ENCODE measurements around the gene KRT33A. TPM values are rescaled to one million over a fixed set of nuclear protein-coding genes. Genes with fewer than 3 reads are reported as not detected.

Gene KRT33A
- total and polyA plus RNA-seq, 2 of the 8 experiments (the other 6 are each of a cell fraction or from before 2014, with no cell fraction given) = not detected

DNA sequence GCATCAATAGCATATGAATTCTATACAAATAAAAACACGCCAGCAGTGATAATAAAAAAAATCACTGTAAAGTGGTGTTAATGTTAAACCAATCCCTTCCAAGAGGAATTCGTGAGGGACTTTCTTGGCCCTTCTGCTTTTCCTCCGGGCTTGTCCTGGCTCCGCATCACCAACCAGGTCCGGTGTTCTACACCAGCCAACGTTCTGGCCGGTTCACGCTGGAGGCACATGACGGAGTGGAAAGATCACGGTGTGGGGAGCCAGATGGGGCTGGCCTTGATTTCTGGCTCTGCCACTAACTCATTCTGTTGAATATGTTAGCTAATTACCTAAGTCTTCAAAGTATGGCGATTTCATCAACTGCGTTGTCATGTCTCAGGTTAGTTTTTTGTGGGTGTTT is 46.5 kb downstream of the KRT33A start:
- FAIRE-seq = no peak
- 85% methylated on average over 12 of the region's 12 CpGs; no CpG with 5 or more reads in 1 of the 2 experiments for WGBS, 2 experiments (ENCODE audit: extremely low coverage in 1 of 2, insufficient coverage in 1 of 2, insufficient read length in 1 of 2, insufficient replicate concordance in 2 of 2, low coverage in 1 of 2, low lambda C conversion rate in 2 of 2, missing lambda C conversion rate in 1 of 2)
- CTCF ChIA-PET (ENCODE audit: partially characterized antibody) = interaction anchor here (1.3 kb wide), 1 partner anchor 18 kb away, joined by 4 read pairs; no protein-coding TSS in a partner anchor

More for the DNA sequence above, 46.5 kb downstream of the KRT33A start:
- Histone ChIP-seq H2BK20ac (ENCODE audit: low read length) (no peak overlapping the region), H3K4me1 (replicated peaks in 1 of 4; ENCODE audit: control insufficient read depth in 3 of 4, insufficient read depth in 4 of 4, low read length in 3 of 4) (no peaks in the 10 kb centered on the region; a peak in 2 of 7 replicates), H4K20me1 (replicated peaks in 1 of 2; ENCODE audit: control insufficient read depth in 1 of 2, insufficient read depth in 2 of 2, low read length in 2 of 2) (no peaks in the 10 kb centered on the region), H3K4ac (replicated peaks; ENCODE audit: insufficient read length, low read depth, low read length) (no peak overlapping the region), H3K27ac (ENCODE audit: low read depth, low read length) (no peak overlapping the region), H2BK12ac (ENCODE audit: low read depth, low read length) (no peak overlapping the region), H3K4me2 (ENCODE audit: insufficient read depth in 1 of 2, low read depth in 2 of 2, low read length in 2 of 2) (no peak overlapping the region), H2BK15ac (ENCODE audit: low read length) (no peak overlapping the region), H3K18ac (ENCODE audit: extremely low read depth, low read length) (no peak overlapping the region), H4K91ac (replicated peaks; ENCODE audit: insufficient read length, low read length) (no peak overlapping the region), H3K79me2 (ENCODE audit: control insufficient read depth in 1 of 2, insufficient read depth in 2 of 2, low read length in 2 of 2) (no peaks in the 10 kb centered on the region), H3K23me2 (ENCODE audit: low read depth, low read length) (no peaks in the 10 kb centered on the region; the same call in 1 of the 2 replicates), H2BK120ac (replicated peaks; ENCODE audit: low read depth, low read length) (no peak overlapping the region), H2AFZ (ENCODE audit: low read length) (no peak overlapping the region), H3K56ac (replicated peaks; ENCODE audit: insufficient read length, low read depth, low read length) (no peak overlapping the region), H4K5ac (ENCODE audit: insufficient read length, low read depth, low read length) (no peak overlapping the region), H3K36me3 (ENCODE audit: control insufficient read depth in 2 of 4, insufficient read depth in 4 of 4, low read length in 3 of 4) (no peaks in the 10 kb centered on the region), H4K8ac (ENCODE audit: extremely low read depth, insufficient read depth, low read length) (no peak overlapping the region), H3K79me1 (ENCODE audit: low read depth, low read length) (no peaks in the 10 kb centered on the region), H3K27me3 (replicated peaks in 1 of 4; ENCODE audit: control insufficient read depth in 3 of 4, extremely low read depth in 1 of 4, insufficient read depth in 3 of 4, low read length in 3 of 4) (no peaks in the 10 kb centered on the region; a peak in 2 of 7 replicates), H2AK5ac (ENCODE audit: low read depth, low read length) (no peak overlapping the region), H3K9ac (replicated peaks in 1 of 4; ENCODE audit: extremely low read depth in 1 of 4, low read depth in 3 of 4, low read length in 3 of 4) (no peak overlapping the region), H3K4me3 (ENCODE audit: extremely low read depth in 1 of 4, insufficient read depth in 2 of 4, low read depth in 3 of 4, low read length in 4 of 4) (no peak overlapping the region), H3K9me3 (ENCODE audit: insufficient read depth in 2 of 2, low read depth in 1 of 2, low read length in 1 of 2) (no peaks in the 10 kb centered on the region), H3K14ac (ENCODE audit: insufficient read length) (no peak overlapping the region), H2BK5ac (ENCODE audit: low read depth, low read length) (no peak overlapping the region), H3K23ac (ENCODE audit: insufficient read length) (no peak overlapping the region)
- POLR2A ChIA-PET (ENCODE audit: partially characterized antibody) = no interaction called here
- DNase-seq (ENCODE audit: low read depth in 1 of 2, low spot score in 2 of 2) = no peak
- no peak for TF ChIP-seq CHD1 (IDR thresholded peaks at IDR 0.05; ENCODE audit: low read depth, low read length)
- TF ChIP-seq SP1 (IDR thresholded peaks at IDR 0.05; ENCODE audit: low read depth, low read length) = no peak
- TF ChIP-seq CEBPB (IDR thresholded peaks at IDR 0.05; ENCODE audit: low read depth, low read length) = no peak
- no peak for TF ChIP-seq BACH1 (IDR thresholded peaks at IDR 0.05; ENCODE audit: low read length)
- TF ChIP-seq TAF1 (IDR thresholded peaks at IDR 0.05; ENCODE audit: low read depth, low read length) = no peak
- TF ChIP-seq MAX (IDR thresholded peaks at IDR 0.05) = no peak
- no peak for TF ChIP-seq ZNF274 (IDR thresholded peaks at IDR 0.05; ENCODE audit: borderline replicate concordance, extremely low read depth, low read length)
- TF ChIP-seq, protein P1, sequence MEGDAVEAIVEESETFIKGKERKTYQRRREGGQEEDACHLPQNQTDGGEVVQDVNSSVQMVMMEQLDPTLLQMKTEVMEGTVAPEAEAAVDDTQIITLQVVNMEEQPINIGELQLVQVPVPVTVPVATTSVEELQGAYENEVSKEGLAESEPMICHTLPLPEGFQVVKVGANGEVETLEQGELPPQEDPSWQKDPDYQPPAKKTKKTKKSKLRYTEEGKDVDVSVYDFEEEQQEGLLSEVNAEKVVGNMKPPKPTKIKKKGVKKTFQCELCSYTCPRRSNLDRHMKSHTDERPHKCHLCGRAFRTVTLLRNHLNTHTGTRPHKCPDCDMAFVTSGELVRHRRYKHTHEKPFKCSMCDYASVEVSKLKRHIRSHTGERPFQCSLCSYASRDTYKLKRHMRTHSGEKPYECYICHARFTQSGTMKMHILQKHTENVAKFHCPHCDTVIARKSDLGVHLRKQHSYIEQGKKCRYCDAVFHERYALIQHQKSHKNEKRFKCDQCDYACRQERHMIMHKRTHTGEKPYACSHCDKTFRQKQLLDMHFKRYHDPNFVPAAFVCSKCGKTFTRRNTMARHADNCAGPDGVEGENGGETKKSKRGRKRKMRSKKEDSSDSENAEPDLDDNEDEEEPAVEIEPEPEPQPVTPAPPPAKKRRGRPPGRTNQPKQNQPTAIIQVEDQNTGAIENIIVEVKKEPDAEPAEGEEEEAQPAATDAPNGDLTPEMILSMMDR (IDR thresholded peaks at IDR 0.05; ENCODE audit: control extremely low read depth in 1 of 3, insufficient read depth in 1 of 3, low read depth in 1 of 3, low read length in 3 of 3) = no peak
- no peak for TF ChIP-seq RFX5 (IDR thresholded peaks at IDR 0.05; ENCODE audit: borderline replicate concordance, low read depth, low read length)
- TF ChIP-seq HDAC6 (IDR thresholded peaks at IDR 0.05; ENCODE audit: low read depth, low read length) = no peak

Measured in H1 (cell line).